Inferior parietal cortex (tissue), 1 donor: ENCODE measurements around the gene CSTPP1.
"Not testable (repeated sequence)": the region's sequence is repeated elsewhere in the genome, so short reads cannot be mapped to it uniquely, and the experiment has no call there.

Experiments
- DNase-seq: peaks from one replicate; pipeline ENCODE4 v3.0.0-alpha.2; 2016; ENCODE audit errors: extremely low spot score

CSTPP1 gene

DNA sequence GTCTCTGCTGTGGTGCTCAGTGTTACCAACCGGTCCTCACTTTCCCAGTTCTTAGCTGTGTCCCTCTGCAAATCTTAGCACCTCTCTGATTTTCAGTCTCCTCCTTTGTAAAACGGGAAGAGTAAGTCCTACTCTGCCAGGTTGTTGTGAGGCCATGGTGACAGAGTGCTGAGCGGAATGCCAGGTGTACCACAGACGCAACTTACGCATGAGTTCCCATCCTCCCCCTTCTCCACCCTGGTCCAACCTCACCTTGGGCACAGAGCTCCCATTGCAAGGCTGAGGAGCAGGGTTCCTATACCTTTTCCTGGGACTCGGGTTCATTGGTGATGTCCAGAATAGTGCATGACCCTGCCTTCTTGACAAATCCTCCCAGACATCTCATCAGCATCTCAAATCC is 270.9 kb downstream of the CSTPP1 start:
- no peak for DNase-seq

DNA sequence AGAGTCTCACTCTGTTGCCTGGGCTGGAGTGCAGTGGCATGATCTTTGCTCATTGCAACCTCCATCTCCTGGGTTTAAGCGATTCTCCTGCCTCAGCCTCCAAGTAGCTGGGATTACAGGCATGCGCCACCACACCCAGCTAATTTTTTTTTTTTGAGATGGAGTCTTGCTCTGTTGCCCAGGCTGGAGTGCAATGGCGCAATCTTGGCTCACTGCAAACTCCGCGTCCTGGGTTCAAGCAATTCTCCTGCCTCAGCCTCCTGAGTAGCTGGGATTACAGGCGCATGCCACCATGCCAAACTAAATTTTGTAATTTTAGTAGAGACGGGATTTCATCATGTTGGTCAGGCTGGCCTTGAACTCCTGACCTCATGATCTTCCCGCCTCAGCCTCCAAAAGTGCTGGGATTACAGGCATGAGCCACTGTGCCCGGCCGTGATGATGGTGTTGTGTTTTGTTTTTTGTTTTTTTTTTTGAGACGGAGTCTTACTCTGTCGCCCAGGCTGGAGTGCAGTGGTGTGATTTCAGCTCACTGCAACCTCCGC is 271.5 kb downstream of the CSTPP1 start:
- not testable (repeated sequence) for DNase-seq

DNA sequence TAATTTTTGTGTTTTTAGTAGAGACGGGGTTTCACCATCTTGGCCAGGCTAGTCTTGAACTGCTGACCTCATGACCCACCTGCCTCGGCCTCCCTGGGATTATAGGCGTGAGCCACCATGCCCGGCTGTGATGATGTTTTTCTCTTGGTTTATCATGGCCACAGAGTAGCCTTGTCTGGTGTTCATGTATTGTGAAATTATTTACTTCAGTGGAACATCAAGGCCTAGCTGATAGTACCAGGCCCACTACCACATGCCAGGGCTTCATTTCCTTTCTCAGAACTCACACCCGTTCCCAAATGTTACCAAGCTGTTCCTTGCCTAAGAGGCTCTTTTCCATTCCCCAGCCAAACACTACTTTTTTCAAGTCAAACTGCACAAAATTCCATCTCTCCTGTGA is 272.1 kb downstream of the CSTPP1 start:
- no peak for DNase-seq
